ENCODE measurements around the gene ITCH.
"Not testable (repeated sequence)": the region's sequence is repeated elsewhere in the genome, so short reads cannot be mapped to it uniquely, and the experiment has no call there.

Gene ITCH

GRCh38 chr20:34407962-34408474 is 44.9 kb downstream of the ITCH start:
- H3K36me3 ChIP-seq, result peaks cover 60% of the 10 kb centered on the region
- no peak for TF ChIP-seq Cebpa-rat (IDR thresholded peaks at IDR 0.05)
- H3K9me3 ChIP-seq, result no peaks in the 10 kb centered on the region

GRCh38 chr20:34410336-34410735 is 47.3 kb downstream of the ITCH start:
- TF ChIP-seq Cebpa-rat (IDR thresholded peaks at IDR 0.05), result no peak
- H3K36me3 ChIP-seq, result peaks cover 79% of the 10 kb centered on the region
- no peak overlapping the region for H3K27ac ChIP-seq
- no peaks in the 10 kb centered on the region for H3K27me3 ChIP-seq
- no peak overlapping the region for H3K4me3 ChIP-seq
- H4K20me1 ChIP-seq, result peaks cover 57% of the 10 kb centered on the region
- H3K4me2 ChIP-seq, result no peak overlapping the region
- H3K9ac ChIP-seq, result no peak overlapping the region
- no peaks in the 10 kb centered on the region for H3K9me3 ChIP-seq
- peaks cover 20% of the 10 kb centered on the region for H3K4me1 ChIP-seq

More at GRCh38 chr20:34407962-34408474, 44.9 kb downstream of the ITCH start:
- H3K4me1 ChIP-seq, result peaks cover 32% of the 10 kb centered on the region
- peaks cover 80% of the 10 kb centered on the region for H4K20me1 ChIP-seq
- H3K9ac ChIP-seq, result no peak overlapping the region
- no peak overlapping the region for H3K4me2 ChIP-seq
- H3K27me3 ChIP-seq, result no peaks in the 10 kb centered on the region
- H3K4me3 ChIP-seq, result no peak overlapping the region
- H3K27ac ChIP-seq, result no peak overlapping the region

- no peak overlapping the region for H3K9ac ChIP-seq
- H3K27me3 ChIP-seq, result no peaks in the 10 kb centered on the region
- no peak overlapping the region for H3K27ac ChIP-seq
- H3K9me3 ChIP-seq, result no peaks in the 10 kb centered on the region
- H3K36me3 ChIP-seq, result peaks cover 89% of the 10 kb centered on the region
- H3K4me1 ChIP-seq, result peaks cover 24% of the 10 kb centered on the region
- no peak overlapping the region for H3K4me3 ChIP-seq
- peaks cover 36% of the 10 kb centered on the region for H4K20me1 ChIP-seq
- TF ChIP-seq Cebpa-rat (IDR thresholded peaks at IDR 0.05), result no peak
- no peak overlapping the region for H3K4me2 ChIP-seq
Observed at GRCh38 chr20:34412453-34412852, 49.4 kb downstream of the ITCH start.

GRCh38 chr20:34414525-34414924 is 51.5 kb downstream of the ITCH start:
- peaks cover 24% of the 10 kb centered on the region for H3K4me1 ChIP-seq
- not testable (repeated sequence) for H3K9me3 ChIP-seq, H3K9ac ChIP-seq, H3K4me3 ChIP-seq, H3K27me3 ChIP-seq
- H3K4me2 ChIP-seq, result peak overlapping the region; percentile 44
- H3K36me3 ChIP-seq, result peaks cover 88% of the 10 kb centered on the region
- peak overlapping the region; percentile 43 for H3K27ac ChIP-seq
- H4K20me1 ChIP-seq, result peaks cover 23% of the 10 kb centered on the region; the same call in 1 of the 2 replicates

GRCh38 chr20:34415079-34415478 is 52.0 kb downstream of the ITCH start:
- Histone ChIP-seq H3K36me3 (peaks cover 87% of the 10 kb centered on the region), H3K9ac (no peak overlapping the region), H3K27me3 (no peaks in the 10 kb centered on the region), H3K27ac (peak overlapping the region; percentile 43), H3K4me1 (peaks cover 24% of the 10 kb centered on the region), H3K9me3 (no peaks in the 10 kb centered on the region), H4K20me1 (peaks cover 20% of the 10 kb centered on the region), H3K4me2 (peak overlapping the region; percentile 44), H3K4me3 (no peak overlapping the region)
- TF ChIP-seq Cebpa-rat (IDR thresholded peaks at IDR 0.05), result no peak

GRCh38 chr20:34420146-34420545 is 57.1 kb downstream of the ITCH start:
- no peaks in the 10 kb centered on the region for H3K27me3 ChIP-seq
- H3K9ac ChIP-seq, result no peak overlapping the region
- H3K36me3 ChIP-seq, result peaks cover 93% of the 10 kb centered on the region
- peaks cover 14% of the 10 kb centered on the region for H3K4me1 ChIP-seq
- no peak overlapping the region for H3K4me2 ChIP-seq
- H4K20me1 ChIP-seq, result peaks cover 41% of the 10 kb centered on the region
- no peak overlapping the region for H3K4me3 ChIP-seq
- H3K27ac ChIP-seq, result no peak overlapping the region
- TF ChIP-seq Cebpa-rat (IDR thresholded peaks at IDR 0.05), result no peak
- no peaks in the 10 kb centered on the region for H3K9me3 ChIP-seq

- Histone ChIP-seq H3K4me1 (peaks cover 6% of the 10 kb centered on the region), H3K9ac (no peak overlapping the region), H3K4me3 (no peak overlapping the region), H3K9me3 (no peaks in the 10 kb centered on the region), H3K27ac (no peak overlapping the region), H3K36me3 (peaks cover 93% of the 10 kb centered on the region), H4K20me1 (peaks cover 50% of the 10 kb centered on the region), H3K4me2 (no peak overlapping the region), H3K27me3 (no peaks in the 10 kb centered on the region)
- no peak for TF ChIP-seq Cebpa-rat (IDR thresholded peaks at IDR 0.05)
Observed at GRCh38 chr20:34420975-34421374, 57.9 kb downstream of the ITCH start.

GRCh38 chr20:34421766-34422466 is 58.8 kb downstream of the ITCH start:
- Histone ChIP-seq H3K36me3 (peaks cover 94% of the 10 kb centered on the region), H3K27ac (no peak overlapping the region), H3K9ac (no peak overlapping the region)

GRCh38 chr20:34425032-34425690 is 62.1 kb downstream of the ITCH start:
- Histone ChIP-seq H3K36me3 (peaks cover 90% of the 10 kb centered on the region), H4K20me1 (peaks cover 46% of the 10 kb centered on the region)
- not testable (repeated sequence) for H3K27ac ChIP-seq

More at GRCh38 chr20:34421766-34422466, 58.8 kb downstream of the ITCH start:
- Histone ChIP-seq H3K4me1 (no peaks in the 10 kb centered on the region), H3K4me3 (no peak overlapping the region), H3K4me2 (no peak overlapping the region), H3K27me3 (no peaks in the 10 kb centered on the region), H4K20me1 (peaks cover 50% of the 10 kb centered on the region), H3K9me3 (no peaks in the 10 kb centered on the region)
- TF ChIP-seq Cebpa-rat (IDR thresholded peaks at IDR 0.05), result no peak

GRCh38 chr20:34426026-34426425 is 63.0 kb downstream of the ITCH start:
- H3K9me3 ChIP-seq, result no peaks in the 10 kb centered on the region
- H3K27ac ChIP-seq, result no peak overlapping the region
- peaks cover 90% of the 10 kb centered on the region for H3K36me3 ChIP-seq

More at GRCh38 chr20:34425032-34425690, 62.1 kb downstream of the ITCH start:
- H3K27me3 ChIP-seq, H3K4me3 ChIP-seq, H3K4me1 ChIP-seq, H3K9ac ChIP-seq, H3K4me2 ChIP-seq, H3K9me3 ChIP-seq: not testable (repeated sequence)

More at GRCh38 chr20:34426026-34426425, 63.0 kb downstream of the ITCH start:
- Histone ChIP-seq H3K4me1 (no peaks in the 10 kb centered on the region), H3K4me2 (no peak overlapping the region), H3K4me3 (no peak overlapping the region), H4K20me1 (peaks cover 38% of the 10 kb centered on the region; the same call in 1 of the 2 replicates), H3K9ac (no peak overlapping the region), H3K27me3 (no peaks in the 10 kb centered on the region)
- TF ChIP-seq Cebpa-rat (IDR thresholded peaks at IDR 0.05), result no peak

Data from BLaER1 (cell line).